Measurements from ENCODE around the gene AHDC1.

GRCh38 chr1:27509127-27510080, 94.5 kb downstream of the AHDC1 start:
- TF ChIP-seq RAD21 (IDR thresholded peaks at IDR 0.05; ENCODE audit: low read depth) (no peak), POLR2AphosphoS5 (IDR thresholded peaks at IDR 0.05; ENCODE audit: low read depth, low read length) (no peak), CTCF (IDR thresholded peaks at IDR 0.05 in 2 of 3, conservative IDR thresholded peaks at IDR 0.05 in 1 of 3; ENCODE audit: borderline replicate concordance in 1 of 3, insufficient read depth in 1 of 3, low read depth in 2 of 3, low read length in 2 of 3) (no peak), ZFX (IDR thresholded peaks at IDR 0.05) (no peak), ELF1 (IDR thresholded peaks at IDR 0.05; ENCODE audit: borderline replicate concordance, low read depth) (no peak), POLR2A (IDR thresholded peaks at IDR 0.05; ENCODE audit: borderline replicate concordance, extremely low read depth, insufficient read depth, insufficient read length) (no peak), CEBPB (IDR thresholded peaks at IDR 0.05; ENCODE audit: low read depth) (no peak), YY1 (IDR thresholded peaks at IDR 0.05; ENCODE audit: extremely low read depth, insufficient replicate concordance, low read depth, low read length) (no peak)

All from HCT116 (cell line).